Activated naive CD4-positive, alpha-beta T cell treated with anti-CD3 and anti-CD28 coated beads, Interleukin-2, amount 50 U/mL, for 16 hours (primary cell): ENCODE results near the gene CDT1.
A peak's percentile ranks its signal among the peaks of the same experiment; 100 is the strongest.

Source experiments
- DNase-seq: peaks from one replicate; pipeline ENCODE4 v3.0.0-alpha.2; 2020

The CDT1 gene

DNA sequence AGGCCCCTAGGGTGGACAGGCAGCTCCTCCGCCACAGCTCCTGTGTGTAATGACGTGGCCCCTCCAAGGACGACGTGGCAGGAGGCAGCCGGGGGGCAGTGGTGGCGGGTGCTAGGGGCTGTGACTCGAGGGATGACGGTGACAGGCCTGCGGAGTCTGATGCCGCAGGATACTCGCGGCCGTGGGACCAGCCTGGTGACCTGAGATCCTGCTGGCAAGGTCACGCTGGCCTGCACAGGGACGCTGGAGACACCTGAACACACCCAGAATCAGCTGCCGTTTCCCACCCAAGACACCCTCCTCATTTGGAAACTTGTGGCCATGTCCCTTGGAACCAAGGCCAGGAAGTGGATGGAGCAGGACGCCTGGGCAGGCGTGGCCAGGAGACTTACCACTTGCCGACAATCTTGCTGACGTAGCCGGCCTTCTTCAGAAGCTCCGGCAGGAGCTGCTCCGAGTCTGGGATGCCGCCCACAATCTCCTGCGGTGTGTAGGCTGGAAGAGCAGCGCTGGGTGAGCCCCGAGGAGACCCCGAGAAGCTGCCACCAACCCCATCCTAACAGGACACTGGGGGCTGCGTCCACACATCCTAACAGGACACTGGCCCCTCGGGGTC lies 37.1 kb downstream of the CDT1 start:
- no peak for DNase-seq

DNA sequence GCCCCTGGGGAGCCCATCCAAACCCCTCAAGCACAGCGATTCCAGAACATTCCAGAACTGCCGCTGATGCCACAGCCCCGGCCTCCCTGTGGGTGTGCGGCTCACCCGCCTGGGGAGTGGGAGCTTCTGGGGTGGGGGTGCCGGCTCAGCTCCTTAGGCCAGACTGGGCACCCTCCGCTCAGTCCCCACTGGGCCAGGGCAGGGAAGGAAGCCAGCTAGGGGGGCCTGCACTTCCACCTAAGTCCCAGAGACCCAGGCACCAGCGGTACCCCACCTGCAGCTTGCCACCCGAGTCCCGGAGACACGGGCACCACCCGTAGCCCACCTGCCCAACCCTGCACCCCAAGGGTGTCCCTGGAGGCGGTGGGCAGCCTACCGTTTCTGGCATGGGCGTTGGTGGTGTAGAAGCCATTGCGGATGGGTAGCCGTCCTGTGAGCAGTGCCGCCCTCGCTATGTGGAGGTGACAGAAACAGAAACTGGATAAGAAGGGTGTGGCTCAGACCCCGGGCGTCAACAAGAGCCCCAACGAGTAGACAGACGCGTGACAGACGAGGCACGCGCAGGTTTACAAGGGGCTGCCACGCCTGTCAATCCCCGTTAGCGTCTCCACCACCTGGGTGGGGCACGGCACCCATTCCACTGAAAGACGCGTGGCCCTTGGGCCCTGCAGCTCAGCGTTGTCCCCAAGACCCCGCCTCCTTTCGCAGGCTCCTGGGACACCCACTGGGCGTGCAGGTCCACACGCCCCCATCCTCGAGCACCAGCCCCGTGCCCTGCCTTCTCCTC lies 38.1 kb downstream of the CDT1 start:
- no peak for DNase-seq

DNA sequence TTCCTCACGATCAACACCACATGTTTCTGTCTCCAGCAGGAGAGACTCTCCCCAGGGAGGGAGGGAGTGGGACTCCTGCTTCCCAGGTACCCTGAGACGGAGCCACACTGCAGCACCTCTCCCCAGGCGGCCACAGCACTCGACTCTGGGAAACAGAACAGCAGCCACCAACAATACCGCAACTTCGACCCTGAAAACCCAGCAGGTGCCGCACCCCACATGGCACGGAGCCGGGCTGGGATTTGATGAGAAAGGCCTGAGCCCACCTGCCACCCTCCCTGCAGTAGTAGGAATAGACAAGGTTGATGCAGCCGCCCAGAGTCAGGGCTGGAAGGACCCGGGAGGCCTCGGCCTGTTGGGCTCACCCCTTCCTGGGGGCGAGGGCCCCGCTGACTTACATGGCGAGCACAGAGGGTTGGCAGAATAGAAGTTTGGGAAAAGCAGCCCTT lies 38.7 kb downstream of the CDT1 start:
- DNase-seq: no peak

DNA sequence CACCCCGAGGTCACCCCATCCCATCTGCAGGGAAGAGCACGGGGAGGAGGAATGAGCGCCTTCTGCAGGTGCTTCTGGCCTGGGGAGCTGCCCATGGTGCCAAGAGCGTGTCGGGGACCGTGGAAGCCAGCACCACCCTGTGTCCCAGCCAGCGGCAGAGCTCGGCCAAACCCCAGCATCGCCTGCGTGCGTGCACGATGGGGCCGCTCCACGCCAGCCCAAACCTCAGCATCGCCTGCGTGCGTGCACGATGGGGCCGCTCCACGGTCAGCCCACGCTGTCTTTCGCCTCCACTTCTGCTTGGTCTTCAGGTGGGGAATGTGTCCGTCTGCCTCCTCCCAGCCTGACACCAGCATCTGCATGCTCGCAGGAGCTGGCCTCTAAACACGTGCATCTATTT lies 39.2 kb downstream of the CDT1 start:
- DNase-seq: no peak

DNA sequence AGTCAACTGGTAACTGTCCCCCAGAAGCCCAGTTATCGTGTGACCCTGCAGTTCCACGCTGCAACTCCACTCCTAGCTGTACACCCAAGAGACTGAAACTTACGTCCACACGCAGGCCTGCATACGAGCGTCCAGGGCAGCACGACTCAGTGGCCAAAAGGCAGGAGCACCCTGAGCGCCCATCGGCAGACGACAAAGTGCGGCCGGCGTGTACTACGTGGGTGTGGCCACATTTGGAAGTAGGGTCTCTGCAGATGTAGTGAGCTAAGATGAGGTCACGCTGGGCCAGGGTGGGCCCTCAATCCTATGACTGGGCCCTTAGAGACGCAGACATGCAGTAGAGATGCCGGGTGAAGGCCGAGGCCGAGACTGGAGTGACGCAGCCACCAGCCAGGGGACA lies 39.7 kb downstream of the CDT1 start:
- DNase-seq: no peak

DNA sequence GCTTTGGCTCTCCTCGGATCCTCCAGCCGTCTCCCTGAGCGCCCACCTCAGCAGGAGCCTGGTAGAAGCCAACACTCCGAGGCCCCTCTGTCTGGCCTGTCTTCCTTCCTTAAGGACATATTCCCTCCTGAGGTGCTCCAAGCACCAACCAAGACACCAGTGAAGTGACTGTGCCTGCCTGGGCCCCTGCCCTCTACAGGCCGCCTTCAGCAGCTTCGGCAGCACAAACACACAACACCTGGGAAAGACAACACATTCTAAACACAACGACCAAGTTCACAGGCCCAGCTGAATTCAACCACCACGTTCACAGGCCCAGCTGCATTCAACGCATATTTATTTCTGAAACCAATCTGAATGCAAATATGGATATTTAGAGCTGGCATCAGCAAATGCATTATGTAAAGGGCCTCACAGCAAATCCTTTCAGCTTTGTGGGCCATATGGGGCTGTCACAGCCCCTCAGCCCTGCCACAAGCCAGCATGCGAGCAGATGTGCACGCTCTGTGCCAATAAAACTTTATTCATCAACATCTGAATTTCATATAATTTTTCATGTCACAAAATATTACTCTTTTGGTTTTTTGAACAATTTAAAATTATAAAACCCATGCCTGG lies 40.9 kb downstream of the CDT1 start:
- DNase-seq: no peak

DNA sequence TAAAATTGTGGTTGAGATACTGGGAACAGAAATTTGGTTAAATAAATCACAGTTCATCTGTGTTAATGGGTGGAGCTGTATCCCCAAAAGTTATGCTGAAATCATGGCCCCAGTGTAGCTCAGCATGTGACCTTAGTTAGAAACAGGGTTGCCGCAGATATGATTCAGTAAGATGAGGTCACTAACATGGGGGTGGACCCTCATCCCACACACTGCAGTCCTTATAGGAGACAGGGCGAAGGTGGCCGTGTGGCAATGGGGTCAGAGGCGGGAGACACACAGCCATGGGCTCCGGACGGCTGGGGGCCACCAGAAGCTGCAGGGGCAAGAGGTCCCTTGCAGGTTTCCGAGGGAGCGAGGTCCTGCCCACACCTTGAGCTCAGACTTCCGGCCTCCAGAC lies 42.5 kb downstream of the CDT1 start:
- DNase-seq: no peak

DNA sequence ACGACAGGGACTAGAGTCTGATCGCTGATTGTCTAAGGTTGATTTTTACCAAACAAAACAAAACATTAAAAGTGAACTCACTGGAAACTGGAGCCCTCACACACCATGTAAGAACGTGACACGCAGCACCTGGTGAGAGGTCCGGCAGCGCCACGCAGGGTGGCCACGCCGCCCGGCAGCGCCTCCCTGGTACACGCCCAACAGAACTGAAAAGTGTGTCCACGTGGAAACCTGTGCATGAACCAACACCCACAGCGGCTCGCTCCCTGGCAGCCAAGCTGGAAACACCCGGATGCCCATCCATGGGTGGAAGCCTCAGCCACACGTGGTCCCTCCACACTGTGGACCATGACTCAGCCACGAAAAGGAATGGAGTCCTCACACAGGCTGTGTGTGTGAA lies 44.1 kb downstream of the CDT1 start:
- no peak for DNase-seq

DNA sequence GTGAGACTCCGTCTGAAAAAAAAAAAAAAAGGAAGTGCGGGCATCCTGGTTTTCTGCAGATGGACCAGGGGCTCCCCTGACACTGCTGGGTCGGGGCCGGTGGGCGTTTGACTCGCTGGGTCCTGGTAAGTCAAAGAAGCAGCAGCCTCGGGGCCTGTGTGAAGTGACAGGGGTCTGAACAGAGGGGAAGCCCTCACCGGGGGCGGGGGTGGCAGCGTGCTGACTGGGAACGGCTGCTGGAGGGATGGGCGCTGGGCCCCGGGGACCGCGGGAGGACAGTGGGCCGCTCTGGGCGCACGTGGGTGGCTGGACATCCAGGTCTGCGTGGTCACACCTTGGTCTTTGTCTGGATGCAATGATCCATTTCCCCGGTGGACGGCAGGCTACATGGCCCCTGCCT lies 45.0 kb downstream of the CDT1 start:
- no peak for DNase-seq

DNA sequence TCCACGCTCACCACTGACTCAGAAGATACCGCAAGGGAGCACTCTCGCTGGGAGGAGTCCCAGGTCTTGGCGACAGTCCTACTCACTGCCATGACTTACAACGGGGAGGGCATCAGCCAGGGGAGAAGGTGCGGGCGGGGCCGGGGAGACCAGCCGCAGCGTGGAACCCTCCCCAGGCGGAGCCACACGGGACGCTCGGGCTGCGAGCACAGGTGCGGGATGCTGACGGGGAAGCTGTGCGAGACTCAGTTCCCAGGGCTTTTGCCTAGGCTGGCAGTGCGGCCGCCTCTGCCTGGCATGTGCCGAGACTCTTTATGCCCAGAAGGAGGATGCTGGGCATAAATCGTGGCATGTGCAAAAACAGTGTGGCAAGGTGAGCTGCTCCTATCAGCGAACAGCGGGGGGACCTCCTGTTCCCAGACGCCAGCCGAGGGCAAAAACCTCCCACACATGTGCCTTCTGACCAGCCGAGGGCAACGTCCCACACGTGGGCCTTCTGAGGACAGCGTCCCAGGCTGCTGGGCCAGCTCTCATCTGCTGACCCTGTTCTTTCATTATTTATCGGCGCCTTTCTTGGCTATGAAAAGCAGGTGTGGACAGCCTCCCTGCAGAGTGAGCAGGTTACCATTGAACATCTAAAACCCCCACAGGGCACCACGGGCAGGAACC lies 47.1 kb downstream of the CDT1 start:
- no peak for DNase-seq

DNA sequence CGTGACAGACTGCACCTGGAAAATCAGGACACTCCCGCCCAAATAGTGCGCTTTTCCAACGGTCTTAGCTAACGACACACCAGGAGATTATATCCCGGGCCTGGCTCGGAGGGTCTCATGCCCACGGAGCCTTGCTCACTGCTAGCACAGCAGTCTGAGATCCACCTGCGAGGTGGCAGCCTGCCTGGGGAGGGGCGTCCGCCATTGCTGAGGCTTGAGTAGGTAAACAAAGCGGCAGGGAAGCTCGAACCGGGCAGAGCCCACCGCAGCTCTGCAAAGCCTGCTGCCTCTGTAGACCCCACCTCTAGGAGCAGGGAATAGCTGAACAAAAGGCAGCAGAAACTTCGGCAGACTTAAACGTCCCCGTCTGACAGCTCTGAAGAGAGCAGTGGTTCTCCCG lies 48.0 kb downstream of the CDT1 start:
- DNase-seq: no peak

DNA sequence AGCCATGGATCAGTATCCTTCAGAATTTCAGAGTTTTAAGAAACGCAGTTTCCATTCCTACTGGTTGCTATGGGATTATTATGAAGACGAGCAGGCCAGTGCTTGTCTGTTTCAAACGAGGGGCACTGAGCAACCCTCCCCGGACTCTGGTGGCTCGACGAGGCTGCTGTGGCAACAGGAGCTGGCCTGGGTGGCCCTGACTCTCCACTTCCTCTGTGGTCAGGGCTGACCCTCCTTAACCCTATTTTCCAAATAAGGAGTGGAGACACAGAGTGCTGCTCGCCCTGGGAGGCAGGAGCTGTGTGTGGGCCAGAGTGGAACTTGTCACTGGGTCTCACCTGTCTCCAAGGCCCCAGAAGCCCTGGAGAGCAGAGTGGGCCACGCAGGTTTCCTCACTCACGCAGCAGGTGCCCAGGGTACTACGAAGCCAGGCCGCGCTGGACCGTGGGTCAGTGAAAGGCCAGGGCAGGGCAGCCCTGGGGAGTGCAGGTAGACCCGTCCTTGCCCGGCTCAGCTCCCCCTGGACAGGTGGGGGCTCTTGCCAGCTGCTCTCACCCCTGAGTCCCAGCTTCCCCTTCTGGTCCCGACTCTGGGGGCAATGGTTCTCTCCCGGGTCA lies 49.8 kb downstream of the CDT1 start:
- no peak for DNase-seq

DNA sequence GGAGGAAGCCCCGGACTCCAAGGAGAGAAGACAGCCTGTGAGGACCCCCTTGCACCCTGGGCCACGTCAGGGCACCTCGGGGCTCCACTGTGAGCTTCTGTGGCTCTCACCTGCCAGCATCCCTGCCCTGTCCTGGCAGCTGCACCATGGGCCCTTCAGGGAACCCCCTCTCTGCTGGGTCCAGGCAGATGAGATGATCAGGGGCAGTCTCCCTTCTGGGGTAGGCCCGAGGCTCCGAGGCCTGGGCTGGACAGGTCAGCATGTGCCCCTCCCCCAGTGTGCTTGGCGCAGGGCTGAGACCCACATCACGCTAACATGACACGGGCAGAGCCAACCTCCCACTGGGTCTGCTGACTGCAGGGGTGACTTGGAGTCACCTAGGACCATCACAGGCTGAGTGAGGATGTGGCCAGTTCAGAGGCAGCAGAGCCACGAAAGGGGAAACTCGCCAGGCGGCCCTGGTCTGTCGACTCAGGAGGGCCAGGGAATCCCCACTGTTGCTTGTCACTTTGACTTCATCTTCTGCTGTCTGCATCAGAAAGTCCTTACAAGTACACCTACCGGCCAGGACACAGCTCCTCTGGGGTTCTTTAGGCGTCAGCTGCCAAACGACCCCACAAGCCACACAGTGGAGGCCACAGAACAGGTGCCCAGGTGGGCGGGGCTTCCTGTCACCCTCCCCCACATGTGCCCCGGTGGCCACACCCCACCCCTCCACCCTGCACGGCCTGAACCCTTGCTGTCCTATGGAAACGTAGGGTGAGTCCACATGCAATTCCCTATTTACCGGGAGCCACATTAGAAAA lies 50.9 kb downstream of the CDT1 start:
- no peak for DNase-seq

DNA sequence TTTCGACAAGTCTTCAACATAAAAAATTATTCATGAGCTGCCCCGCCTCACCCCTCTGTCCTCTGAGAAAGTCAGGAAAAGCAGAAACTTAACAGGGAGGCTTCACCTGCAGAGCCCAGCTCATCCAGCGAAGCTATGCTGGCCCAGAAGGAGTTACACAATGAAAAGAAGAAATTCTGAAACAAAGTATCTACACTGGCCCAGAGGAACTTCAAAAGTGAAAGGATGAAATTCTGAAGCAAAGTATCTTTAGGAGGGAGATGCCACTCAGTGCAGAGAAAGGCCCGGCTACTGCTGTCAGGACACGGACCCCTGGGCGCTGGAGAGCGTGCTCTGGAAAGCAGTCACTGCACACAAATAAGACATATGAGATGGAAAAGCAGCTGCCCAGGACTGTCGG lies 51.6 kb downstream of the CDT1 start:
- DNase-seq: no peak

DNA sequence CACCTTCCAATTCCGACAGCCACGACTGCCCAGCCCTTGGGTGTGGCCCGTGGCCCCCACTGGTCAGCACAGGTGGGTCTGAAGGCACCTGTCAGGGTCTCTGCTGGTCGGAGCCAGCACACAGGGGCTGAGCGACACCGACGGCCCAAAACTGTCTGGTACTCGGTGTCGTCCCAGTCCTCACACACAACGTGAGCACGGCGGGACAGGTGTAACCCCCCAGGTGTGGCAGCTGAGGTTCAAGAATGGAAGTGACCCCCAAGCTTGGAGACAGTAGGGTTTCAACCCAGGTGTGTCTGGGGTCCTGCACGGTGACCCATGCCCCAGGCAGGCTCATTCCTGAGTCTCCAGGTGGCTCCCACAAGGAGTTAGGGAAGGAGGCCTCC lies 52.1 kb downstream of the CDT1 start:
- DNase-seq: no peak

DNA sequence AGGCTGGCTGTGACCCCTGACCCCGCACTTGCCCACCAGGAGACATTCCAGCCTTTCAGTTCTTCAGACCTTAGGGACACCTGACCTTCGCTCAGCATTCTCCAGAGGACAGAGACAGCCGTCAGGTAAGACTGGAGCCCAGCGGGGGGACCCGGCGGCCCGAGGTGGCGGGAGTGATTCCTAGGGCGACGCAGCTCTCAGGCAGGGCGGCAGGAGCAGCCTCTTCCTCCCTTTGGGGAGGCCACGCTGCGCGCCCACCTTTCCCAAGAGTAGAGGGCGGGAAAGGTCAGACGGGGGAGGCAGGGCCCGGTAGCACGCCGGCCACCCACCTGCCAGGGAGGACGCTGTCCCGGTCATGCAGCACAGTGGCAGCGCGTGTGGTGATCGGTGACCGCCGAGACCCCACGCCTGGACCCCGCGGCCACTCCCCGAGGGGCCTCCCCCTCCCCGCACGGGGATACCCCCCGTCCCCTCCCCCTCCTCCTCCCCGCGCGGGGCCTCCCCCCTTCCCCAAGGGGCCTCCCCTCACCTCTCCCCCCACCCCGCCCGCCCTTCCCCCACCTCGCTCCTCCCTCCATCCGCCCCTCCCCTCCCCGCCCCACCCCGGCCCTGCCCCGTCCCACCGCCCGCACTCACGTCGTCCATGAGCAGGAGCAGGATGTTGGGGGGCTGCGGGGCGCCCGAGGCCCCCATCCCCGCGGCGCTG lies 52.7 kb downstream of the CDT1 start:
- no peak for DNase-seq

DNA sequence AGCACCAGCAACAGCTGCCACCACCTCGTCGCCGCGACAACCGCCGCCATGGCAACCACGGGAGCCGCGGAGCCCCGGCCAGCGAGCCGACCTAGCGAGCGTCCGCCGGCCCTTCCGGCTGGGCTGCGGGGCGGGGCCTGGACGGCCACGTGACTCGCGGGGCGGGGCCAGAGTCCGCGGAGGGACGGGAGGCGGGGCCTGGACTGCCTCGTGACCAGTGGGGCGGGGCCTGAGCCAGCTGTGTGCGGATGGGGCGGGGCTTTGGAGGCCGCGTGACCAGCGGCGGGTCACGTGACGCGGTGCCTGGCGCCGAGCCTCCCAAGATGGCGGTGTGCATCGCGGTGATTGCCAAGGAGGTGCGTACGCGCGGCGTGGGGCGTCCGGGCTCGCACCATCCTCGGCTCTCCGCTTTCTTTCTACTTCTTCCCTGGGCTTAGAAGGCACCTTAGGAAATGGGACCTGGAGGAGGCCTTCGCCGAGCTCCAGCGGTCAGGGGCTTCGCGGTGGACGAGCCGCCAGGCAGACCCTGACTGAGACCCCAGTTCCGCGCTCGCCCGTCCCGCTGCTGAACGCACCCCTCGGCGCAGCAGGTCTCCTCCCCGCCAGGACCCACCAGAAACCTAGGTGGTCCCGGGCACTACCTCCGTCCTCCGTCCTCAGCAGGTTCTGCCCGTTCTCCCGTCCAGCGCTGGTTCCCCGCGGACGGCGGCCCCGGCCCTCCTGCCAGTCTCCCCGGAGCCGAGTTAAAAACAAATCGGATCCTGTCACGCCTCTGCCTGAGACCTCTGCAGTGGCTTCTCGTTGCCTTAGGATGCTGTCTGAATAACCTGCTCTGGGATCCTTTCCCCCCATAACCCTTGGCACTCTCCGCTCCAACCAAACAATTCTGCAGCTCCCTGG lies 53.5 kb downstream of the CDT1 start, which contains the start of the genes GALNS and TRAPPC2L:
Gene GALNS, minus strand, starts transcription at position 120 of the 900 bp plus-strand sequence. Its CDS starts 70 bp downstream, at position 50.
Gene TRAPPC2L, plus strand, starts transcription at position 300 of the 900 bp plus-strand sequence. Its CDS starts 24 bp downstream, at position 324.
- peak; percentile 99 for DNase-seq

DNA sequence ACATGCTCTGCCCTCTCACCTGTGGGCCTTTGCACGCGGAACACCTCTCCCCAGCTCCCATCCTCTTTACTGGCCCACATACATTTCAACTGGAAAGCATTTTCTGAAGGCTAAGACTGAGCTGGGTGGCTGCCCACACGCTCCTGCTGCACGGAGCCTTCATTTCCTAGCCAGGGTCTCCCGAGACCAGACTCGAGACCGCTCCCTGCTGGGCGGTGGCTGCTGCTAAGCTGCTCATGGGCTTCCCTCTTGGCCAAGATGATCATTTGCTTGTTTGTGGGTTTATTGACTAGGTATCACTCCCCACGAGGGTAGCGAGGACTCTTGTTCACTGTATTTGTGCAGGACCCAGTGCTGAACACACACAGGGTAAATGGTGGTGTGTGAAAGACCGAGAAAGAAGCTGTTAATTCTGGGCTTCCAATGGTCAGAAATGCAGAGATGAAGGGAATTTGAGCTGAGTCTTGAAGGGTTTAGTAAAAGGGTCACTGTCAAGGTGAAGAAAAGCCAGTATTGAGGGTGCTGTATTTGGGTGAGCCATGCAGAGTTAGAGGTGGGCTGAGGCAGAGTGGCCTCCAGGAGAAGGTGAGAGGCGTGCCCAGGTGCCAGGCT lies 54.2 kb downstream of the CDT1 start:
- peak; percentile 82 for DNase-seq
